HepG2 (cell line): ENCODE results near the gene SPSB1. TPM values are rescaled to one million over a fixed set of nuclear protein-coding genes. Genes with fewer than 3 reads are reported as not detected.
A peak's percentile ranks its signal among the peaks of the same experiment; 100 is the strongest.

Source experiments
- ATAC-seq: fragments of 200-7000 bp; cut with Tn5 transposase; 3 replicates; pipeline ENCODE4 v1.9.1; 2020; ENCODE audit warnings: mild to moderate bottlenecking, moderate library complexity
- BruUV-seq: library from RNA; stranded (reverse); fragments of 400-500 nt; replicated peaks from 2 replicates; lab custom pipeline; 2021; lab: Mats Ljungman, UMichigan
- CTCF ChIA-PET: fragments of 300-600 bp; formaldehyde crosslinking; extraction: SDS; loops from one replicate; lab custom pipeline; 2021; ENCODE audit warnings: low total read pairs, inconsistent platforms, low intra/inter-chr PET ratio; lab: Yijun Ruan, JAX
- POLR2A ChIA-PET: fragments of 350-600 bp; sonication (Branson Sonifier 250); formaldehyde crosslinking; loops from one replicate; lab custom pipeline; 2020; ENCODE audit warnings: antibody characterized with exemption, inconsistent platforms; lab: Yijun Ruan, JAX
- DNase-seq: peaks from one replicate; pipeline ENCODE4 v3.0.0-alpha.2; 2015; ENCODE audit warnings: low spot score
- FAIRE-seq: peaks from 3 replicates; lab custom pipeline; 2011; peaks lifted over from hg19 to GRCh38; lab: Jason Lieb, UNC
- H2AFZ ChIP-seq: one replicate; pipeline ENCODE4 v1.6.1; 2011; ENCODE audit warnings: low read length, inconsistent platforms
- H3K27ac ChIP-seq: fragments of 300-600 bp; 3 replicates; pipeline ENCODE4 v1.8.0; 2011; ENCODE audit warnings: mixed run types, mild to moderate bottlenecking, mixed read lengths, low read length, inconsistent platforms; ENCODE audit not compliant: insufficient read depth; ENCODE audit errors: extremely low read length
- H3K27me3 ChIP-seq, 2 experiments: fragments of 200-600 bp in 1 of 2; 2 replicates in 1 of 2; 3 replicates in 1 of 2; pipeline versions ENCODE4 v1.6.0 to v1.8.0; 2011; ENCODE audit warnings: low read length in 2 of 2, mild to moderate bottlenecking in 2 of 2, moderate library complexity in 2 of 2, inconsistent platforms in 1 of 2; ENCODE audit not compliant: insufficient read depth in 2 of 2, control insufficient read depth in 1 of 2
- H3K36me3 ChIP-seq, 2 experiments: fragments of 200-600 bp in 1 of 2; replicated peaks in 1 of 2; 2 replicates in 1 of 2; 3 replicates in 1 of 2; pipeline versions ENCODE4 v1.5.1 to v1.8.0; 2011; ENCODE audit warnings: low read length in 2 of 2, inconsistent platforms in 1 of 2; ENCODE audit not compliant: insufficient read depth in 2 of 2, control insufficient read depth in 1 of 2
- H3K4me1 ChIP-seq: 2 replicates; pipeline ENCODE4 v1.5.1; 2012; ENCODE audit warnings: low read length, inconsistent platforms; ENCODE audit not compliant: insufficient read depth
- H3K4me2 ChIP-seq: 2 replicates; pipeline ENCODE4 v1.6.0; 2011; ENCODE audit warnings: low read depth, low read length, inconsistent platforms
- H3K4me3 ChIP-seq, 3 experiments: fragments of 200-600 bp in 1 of 3; sonication (generic), shearing (Covaris generic) in 1 of 3; replicated peaks in 1 of 3; 2 replicates each; pipeline ENCODE4 v1.5.1; 2011 to 2016; ENCODE audit warnings: low read length in 3 of 3, inconsistent platforms in 2 of 3, low read depth in 2 of 3, mild to moderate bottlenecking in 2 of 3, control low read depth in 1 of 3, mixed read lengths in 1 of 3; ENCODE audit not compliant: insufficient read depth in 1 of 3
- H3K79me2 ChIP-seq: one replicate; pipeline ENCODE4 v1.6.1; 2011; ENCODE audit warnings: low read length, inconsistent platforms; ENCODE audit not compliant: insufficient read depth
- H3K9ac ChIP-seq: 2 replicates; pipeline ENCODE4 v1.6.0; 2011; ENCODE audit warnings: mild to moderate bottlenecking, low read depth, low read length, inconsistent platforms; ENCODE audit not compliant: insufficient read depth
- H3K9me3 ChIP-seq: 2 replicates; pipeline ENCODE4 v1.5.1; 2012; ENCODE audit warnings: mild to moderate bottlenecking, low read length
- H4K20me1 ChIP-seq: 2 replicates; pipeline ENCODE4 v1.6.0; 2011; ENCODE audit warnings: inconsistent platforms, mild to moderate bottlenecking, low read length, moderate library complexity; ENCODE audit not compliant: insufficient read depth
- AGO2 ChIP-seq: fragments of 200-400 bp; formaldehyde crosslinking; optimal IDR thresholded peaks from 2 replicates; pipeline ENCODE3; 2017; ENCODE audit warnings: mild to moderate bottlenecking, low read depth, low read length, moderate library complexity
- CTCF ChIP-seq: sonication (generic); formaldehyde crosslinking; IDR thresholded peaks from 2 replicates; pipeline ENCODE4 v1.5.0; 2020; ENCODE audit warnings: mild to moderate bottlenecking, missing genetic modification reagents, moderate library complexity
- KAT7 ChIP-seq: IDR thresholded peaks from 2 replicates; pipeline ENCODE4 v1.6.1; 2018; ENCODE audit warnings: borderline replicate concordance, missing compliant biosample characterization
- MIER2 ChIP-seq: IDR thresholded peaks from 2 replicates; pipeline ENCODE4 v1.6.1; 2016; ENCODE audit warnings: missing biosample characterization, missing genetic modification reagents
- MTERF4 ChIP-seq: sonication (generic); formaldehyde crosslinking; IDR thresholded peaks from 2 replicates; pipeline ENCODE4 v1.8.0; 2023; ENCODE audit warnings: mild to moderate bottlenecking, missing genetic modification reagents
- TAF1 ChIP-seq: sonication (generic); formaldehyde crosslinking; IDR thresholded peaks from 2 replicates; pipeline ENCODE4 v1.4.0; 2020; ENCODE audit warnings: missing genetic modification reagents
- ZBTB33 ChIP-seq: sonication (generic); formaldehyde crosslinking; IDR thresholded peaks from 2 replicates; pipeline ENCODE4 v1.4.0; 2020; ENCODE audit warnings: missing genetic modification reagents
- WGBS: methylation state at CpG from one replicate; pipeline ENCODE4 v1.1.6; 2017; ENCODE audit warnings: low lambda C conversion rate; 5-methylcytosine and 5-hydroxymethylcytosine counted together
- in situ Hi-C: cut with HindIII; loops from 2 replicates; pipeline ENCODE4 v1.10.0; 2017; ENCODE audit warnings: low pct_unique_long_range_greater_than_20kb; ENCODE audit not compliant: extremely low pct_ligation_motif_present
- intact Hi-C: fragments of 100-400 bp; cut with micrococcal nuclease; formaldehyde crosslinking; loops from one replicate; pipeline ENCODE4 v1.10.0; 2022; ENCODE audit not compliant: unreplicated experiment
- polyA plus RNA-seq, 8 experiments: library from polyadenylated mRNA; depleted of rRNA in 3 of 8; stranded (reverse) in 7 of 8; unstranded in 1 of 8; fragments of >200 nt; fragmentation: Illumina TruSeq in 4 of 8; extraction: Trizol in 4 of 8; gene quantifications; 2 replicates each; pipeline versions ENCODE4 v1.2.1 to v1.2.3, GENCODE V29; 2011 to 2016; ENCODE audit warnings: low read depth in 4 of 8, missing spikeins in 1 of 8, mixed read lengths in 1 of 8; ENCODE audit not compliant: insufficient read depth in 1 of 8
- total RNA-seq, 5 experiments: library from RNA; depleted of rRNA; stranded (reverse); fragments of >200 nt; fragmentation: Illumina TruSeq; extraction: Trizol; gene quantifications; 2 replicates each; pipeline ENCODE4 v1.2.3, GENCODE V29; 2016; ENCODE audit warnings: low read depth in 1 of 5

The SPSB1 gene
- total and polyA plus RNA-seq, 2 of the 13 experiments (the other 11 are each of a cell fraction or from before 2014, with no cell fraction given), result 5.0 to 8.0 TPM

GRCh38 chr1:9271283-9271682 is 21.4 kb upstream of the SPSB1 start:
- CTCF ChIA-PET, result interaction anchor here (0.5 kb wide), 1 partner anchor 221 kb away, joined by 3 read pairs; no protein-coding TSS in a partner anchor
- in situ Hi-C loops, result no loop called here

GRCh38 chr1:9271861-9272595 is 20.7 kb upstream of the SPSB1 start:
- no peak for DNase-seq
- no peak overlapping the region for H3K27ac ChIP-seq
- no peak overlapping the region for H3K9ac ChIP-seq
- H3K27me3 ChIP-seq, result no peaks in the 10 kb centered on the region
- no peak for TF ChIP-seq MTERF4 (CRISPR knock-in tag)
- no peak for TF ChIP-seq KAT7
- no peak for TF ChIP-seq MIER2 (CRISPR knock-in tag)
- peak; percentile 74 for TF ChIP-seq AGO2
- TF ChIP-seq CTCF, result no peak
- TF ChIP-seq, all 625 proteins: peak for 1
- BruUV-seq, result no TSS peak
- no peak overlapping the region for H3K4me2 ChIP-seq
- ChIA-PET POLR2A (no interaction called here), CTCF (no interaction called here)
- WGBS, result 100% methylated on average over 7 of the region's 24 CpGs
- no peaks in the 10 kb centered on the region for H4K20me1 ChIP-seq
- peaks cover 13% of the 10 kb centered on the region for H3K4me1 ChIP-seq
- no peaks in the 10 kb centered on the region for H3K9me3 ChIP-seq
- in situ Hi-C loops, result no loop called here
- intact Hi-C loops, result no loop called here
- no peak overlapping the region for H2AFZ ChIP-seq
- no peak overlapping the region for H3K4me3 ChIP-seq
- H3K79me2 ChIP-seq, result no peaks in the 10 kb centered on the region
- ATAC-seq (no peak), FAIRE-seq (no peak)
- no peaks in the 10 kb centered on the region for H3K36me3 ChIP-seq

More at GRCh38 chr1:9271283-9271682, 21.4 kb upstream of the SPSB1 start:
- H4K20me1 ChIP-seq, result no peaks in the 10 kb centered on the region
- BruUV-seq, result no TSS peak
- H3K79me2 ChIP-seq, result no peaks in the 10 kb centered on the region
- no peak for ATAC-seq
- WGBS, result 79% methylated on average over 11 of the region's 11 CpGs
- no peak overlapping the region for H3K9ac ChIP-seq
- intact Hi-C loops, result no loop called here
- H3K4me1 ChIP-seq, result peaks cover 13% of the 10 kb centered on the region
- H3K9me3 ChIP-seq, result no peaks in the 10 kb centered on the region
- TF ChIP-seq ZBTB33 (peak; percentile 66; the same call in 1 of the 2 replicates), TAF1 (CRISPR knock-in tag) (no peak)
- no peaks in the 10 kb centered on the region for H3K36me3 ChIP-seq
- H3K4me3 ChIP-seq, result no peak overlapping the region
- POLR2A ChIA-PET, result no interaction called here
- H3K27me3 ChIP-seq, result no peaks in the 10 kb centered on the region
- H3K4me2 ChIP-seq, result no peak overlapping the region
- FAIRE-seq, result no peak
- H2AFZ ChIP-seq, result no peak overlapping the region
- no peak for DNase-seq
- no peak overlapping the region for H3K27ac ChIP-seq
